ENCODE results near the gene FLACC1.
"Not testable (repeated sequence)": the region's sequence is repeated elsewhere in the genome, so short reads cannot be mapped to it uniquely, and the experiment has no call there.

The FLACC1 gene

GRCh38 chr2:201357221-201357620, at the start of gene FLACC1:
FLACC1 (minus strand) TSS chr2:201357345; CDS start chr2:201351404, 5,941 bp downstream.
- DNase-seq, result no peak

DNA sequence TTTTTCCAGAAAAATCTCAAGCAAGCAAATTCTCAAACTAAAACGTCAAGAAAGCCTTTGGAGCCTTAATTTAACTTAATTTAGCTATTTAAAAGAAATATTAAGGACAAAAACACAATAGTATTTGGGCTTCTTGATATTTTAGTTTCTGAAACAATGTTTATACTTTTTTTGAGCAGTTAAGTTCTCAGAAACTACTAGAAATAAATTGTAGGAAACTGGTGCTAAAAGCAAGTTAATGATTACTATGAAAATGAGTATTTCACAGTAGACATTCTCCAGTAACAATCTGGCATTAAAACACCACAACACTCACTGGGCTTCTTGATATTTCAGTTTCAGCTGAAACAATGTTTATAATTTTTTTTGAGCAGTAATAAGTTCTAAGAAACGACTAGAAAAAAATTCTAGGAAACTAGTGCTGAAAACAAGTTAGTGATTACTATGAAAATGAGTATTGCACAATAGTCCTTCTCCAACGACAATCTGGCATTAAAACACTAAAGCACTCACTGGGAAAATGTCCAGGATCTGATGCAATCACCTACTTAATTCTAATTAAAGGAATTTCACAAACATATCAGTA, 49.0 kb upstream of the FLACC1 start:
- no peak for DNase-seq

DNA sequence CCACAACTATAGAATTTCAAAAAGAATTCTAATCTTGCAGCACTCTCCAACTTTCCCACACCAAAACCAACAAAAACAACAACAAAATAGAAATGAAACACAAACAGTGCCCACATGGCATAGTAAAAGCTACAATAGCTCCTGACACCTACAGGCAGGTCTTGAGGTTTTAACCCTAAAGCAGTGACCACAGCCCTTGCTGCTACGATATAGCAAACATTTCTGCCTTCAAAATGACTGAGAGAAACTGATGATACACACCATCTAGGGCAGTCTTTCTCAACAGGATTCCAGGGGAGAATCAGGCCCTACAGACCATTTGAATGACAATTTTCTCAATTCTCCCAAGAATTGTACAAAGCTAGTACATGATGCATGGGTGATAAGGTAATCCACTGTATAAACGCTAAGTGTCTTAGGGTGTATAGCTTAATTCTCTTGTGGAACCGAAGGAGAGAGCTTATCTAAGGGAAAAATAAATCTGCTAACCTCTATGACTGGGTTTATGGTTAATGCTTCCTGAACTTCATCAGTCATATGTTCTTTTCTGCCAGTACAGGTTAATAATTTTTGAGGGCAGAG, 47.6 kb upstream of the FLACC1 start:
- DNase-seq, result no peak

- peak; percentile 21 for DNase-seq
Observed at GRCh38 chr2:201403880-201404279, 46.7 kb upstream of the FLACC1 start.

- no peak for DNase-seq
Observed at GRCh38 chr2:201402651-201403562, 45.8 kb upstream of the FLACC1 start.

- DNase-seq, result no peak
Observed at GRCh38 chr2:201401815-201402214, 44.7 kb upstream of the FLACC1 start.

DNA sequence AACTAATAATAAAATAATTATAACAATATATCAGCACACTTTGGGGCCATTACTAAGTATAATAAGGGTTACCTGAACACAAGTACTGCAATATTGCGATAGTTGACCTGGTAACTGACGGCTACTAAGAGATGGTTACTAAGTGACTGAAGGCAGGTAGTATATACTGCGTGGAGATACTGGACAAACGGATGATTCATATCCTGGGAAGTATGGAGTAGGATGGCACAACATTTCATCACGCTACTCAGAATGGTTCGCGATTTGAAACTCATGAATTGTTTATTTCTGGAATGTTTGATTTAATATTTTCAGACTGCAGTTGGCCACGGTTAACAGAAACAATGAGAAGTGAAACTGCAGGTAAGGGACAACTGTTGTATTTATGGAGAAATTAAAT, 39.5 kb upstream of the FLACC1 start:
- no peak for DNase-seq

GRCh38 chr2:201383136-201383535, 26.0 kb upstream of the FLACC1 start:
- no peak for DNase-seq

DNA sequence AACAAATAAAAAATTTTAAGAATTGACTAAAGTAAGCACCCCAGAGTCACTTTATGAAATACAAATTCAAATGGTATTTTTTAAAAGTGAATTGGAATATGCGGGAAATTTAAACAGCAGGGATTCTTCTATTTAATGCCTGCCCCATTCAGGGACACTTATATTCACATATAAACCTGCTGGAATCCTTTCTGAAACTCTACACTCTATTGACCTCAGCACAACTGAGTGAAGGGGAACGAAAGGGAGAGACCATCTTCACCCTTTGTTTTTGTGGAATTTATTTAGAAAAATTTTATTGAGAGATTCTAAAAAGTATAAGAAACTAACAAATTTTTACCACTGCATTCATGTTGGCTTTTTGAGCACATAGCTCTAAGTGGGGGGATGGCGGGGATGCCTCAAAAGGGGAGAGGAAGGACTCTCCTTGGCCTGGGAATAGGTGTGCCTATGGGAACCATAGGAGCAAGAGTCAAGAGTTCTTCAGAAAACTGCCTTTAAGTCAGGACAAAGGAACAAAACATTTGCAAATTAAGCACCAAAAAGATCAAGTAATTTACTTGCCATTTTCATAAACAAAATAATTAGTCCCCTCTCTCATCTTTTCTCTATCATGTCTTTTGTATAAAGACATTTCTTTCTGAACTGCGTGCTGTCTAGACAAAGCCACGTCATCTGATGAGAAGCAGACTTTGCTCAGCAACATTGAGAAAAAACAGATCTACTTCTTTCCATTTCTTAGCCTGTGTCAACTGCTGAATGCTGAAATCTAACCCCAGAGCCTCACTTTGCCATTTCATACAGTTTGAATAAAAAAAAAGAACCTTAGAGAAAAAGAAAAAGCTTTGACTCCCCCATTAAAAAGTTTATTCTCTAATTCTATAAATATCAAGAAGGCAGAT, 21.6 kb upstream of the FLACC1 start:
- no peak for DNase-seq

DNA sequence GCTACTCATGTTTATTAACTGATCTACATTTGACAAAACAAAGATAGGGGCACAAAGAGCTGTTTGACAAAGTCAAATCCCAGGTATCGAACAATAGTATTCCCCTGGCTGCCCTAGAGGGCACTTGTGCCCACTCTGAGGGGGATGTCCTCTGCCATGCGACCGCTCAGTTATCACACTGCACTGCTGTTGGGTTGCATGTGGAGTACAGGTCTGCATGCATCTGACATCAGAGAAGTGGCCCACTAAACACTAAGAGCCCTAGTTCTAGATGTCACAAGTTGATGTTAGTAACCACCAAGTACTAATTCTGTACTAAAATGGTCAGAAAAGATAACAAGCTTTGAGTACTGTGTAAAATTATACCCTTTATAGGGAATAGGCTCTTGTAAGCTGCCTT, 20.1 kb upstream of the FLACC1 start:
- DNase-seq, result no peak

DNA sequence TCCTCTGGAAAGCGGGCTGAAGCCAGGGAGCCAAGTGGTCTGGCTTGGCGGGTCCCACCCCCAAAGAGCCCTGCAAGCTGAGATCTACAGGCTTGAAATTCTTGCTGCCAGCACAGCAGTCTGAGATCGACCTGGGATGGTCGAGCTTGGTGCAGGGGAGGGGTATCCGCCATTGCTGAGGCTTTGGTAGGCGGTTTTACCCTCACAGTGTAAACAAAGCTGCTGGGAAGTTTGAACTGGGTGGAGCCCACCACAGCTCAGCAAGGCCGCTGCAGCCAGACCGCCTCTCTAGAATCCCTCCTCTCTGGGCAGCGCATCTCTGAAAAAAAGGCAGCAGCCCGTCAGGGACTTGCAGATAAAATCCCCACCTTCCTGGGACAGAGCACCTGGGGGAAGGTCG, 12.6 kb upstream of the FLACC1 start:
- no peak for DNase-seq

- not testable (repeated sequence) for DNase-seq
Observed at GRCh38 chr2:201369318-201369717, 12.2 kb upstream of the FLACC1 start.

GRCh38 chr2:201366146-201366545, 9.0 kb upstream of the FLACC1 start:
- no peak for DNase-seq

- no peak for DNase-seq
Observed at GRCh38 chr2:201363857-201364560, 6.9 kb upstream of the FLACC1 start.

GRCh38 chr2:201362396-201362795, 5.3 kb upstream of the FLACC1 start:
- DNase-seq, result no peak

DNA sequence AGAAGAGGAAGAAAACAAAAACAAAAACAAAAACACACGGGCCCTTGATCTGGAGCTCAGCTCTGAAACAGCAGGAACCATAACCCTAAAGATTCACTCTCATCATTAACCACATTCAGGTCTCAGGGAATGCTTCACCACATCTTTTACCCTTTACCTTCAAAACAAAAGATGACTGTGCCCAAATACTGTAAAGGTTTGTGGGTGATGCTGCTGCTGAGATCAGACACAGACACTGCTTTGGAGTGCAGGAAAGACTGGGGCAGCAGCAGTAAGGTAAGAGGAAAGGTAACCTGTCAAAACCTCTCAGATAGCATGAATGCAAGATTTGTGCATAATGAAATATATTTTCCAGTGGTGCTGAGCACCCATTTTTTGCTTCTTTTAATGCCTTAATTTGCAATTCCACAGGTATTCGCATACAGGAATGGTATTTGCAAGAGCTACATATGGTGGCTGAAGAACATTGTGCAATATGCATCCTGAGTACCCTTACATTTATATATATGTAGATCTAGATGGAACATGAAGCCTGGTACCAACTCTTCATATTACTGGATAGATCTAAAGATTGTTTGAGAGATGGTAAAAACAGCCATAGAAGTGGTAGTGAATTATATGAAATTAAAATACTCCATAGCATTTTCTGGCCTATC, 4.1 kb upstream of the FLACC1 start:
- DNase-seq, result no peak

DNA sequence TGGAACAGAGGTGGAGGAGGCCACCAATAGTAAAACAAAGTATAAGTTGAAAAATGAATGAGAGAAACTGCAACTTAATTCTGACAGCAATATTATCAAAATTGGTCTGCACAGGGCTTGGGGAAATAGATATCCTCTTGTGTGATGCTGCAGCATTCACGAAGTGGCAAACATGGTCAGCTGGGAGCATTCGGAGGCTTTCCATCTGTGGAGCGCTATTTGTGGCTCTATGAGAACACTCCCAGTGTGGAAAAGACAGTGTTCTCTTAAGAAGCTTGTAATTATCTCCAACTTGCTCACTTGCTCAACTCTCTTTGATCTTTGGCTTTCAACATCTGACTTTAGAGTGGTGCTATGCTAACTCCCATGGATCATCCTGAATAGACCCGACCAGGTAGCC, 3.1 kb upstream of the FLACC1 start:
- DNase-seq, result no peak

- no peak for DNase-seq
Observed at GRCh38 chr2:201358684-201359083, 1.5 kb upstream of the FLACC1 start.

- DNase-seq, result no peak
Observed at GRCh38 chr2:201353116-201353515, 4.0 kb downstream of the FLACC1 start.

DNA sequence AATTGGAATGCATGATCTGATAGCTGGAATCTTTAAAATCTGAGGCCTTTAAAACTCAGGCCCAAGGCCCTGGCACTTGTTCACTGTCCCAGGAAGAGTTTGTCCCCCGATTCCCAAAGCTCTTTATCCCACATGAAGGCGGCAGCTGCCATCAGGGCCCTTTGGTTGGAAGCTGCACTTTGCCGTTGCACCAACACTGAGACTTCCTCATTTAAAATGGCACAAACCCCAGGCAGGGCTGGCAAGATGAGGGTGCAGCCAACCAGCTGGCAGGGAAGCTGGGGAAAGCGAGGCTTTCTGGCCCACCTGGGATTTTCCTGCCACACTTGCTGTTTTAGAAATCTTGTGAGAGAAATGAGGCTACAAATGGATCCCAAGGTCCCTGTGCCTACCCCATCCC, 6.3 kb downstream of the FLACC1 start:
- DNase-seq, result no peak

- DNase-seq, result no peak
Observed at GRCh38 chr2:201349601-201350000, 7.5 kb downstream of the FLACC1 start.

DNA sequence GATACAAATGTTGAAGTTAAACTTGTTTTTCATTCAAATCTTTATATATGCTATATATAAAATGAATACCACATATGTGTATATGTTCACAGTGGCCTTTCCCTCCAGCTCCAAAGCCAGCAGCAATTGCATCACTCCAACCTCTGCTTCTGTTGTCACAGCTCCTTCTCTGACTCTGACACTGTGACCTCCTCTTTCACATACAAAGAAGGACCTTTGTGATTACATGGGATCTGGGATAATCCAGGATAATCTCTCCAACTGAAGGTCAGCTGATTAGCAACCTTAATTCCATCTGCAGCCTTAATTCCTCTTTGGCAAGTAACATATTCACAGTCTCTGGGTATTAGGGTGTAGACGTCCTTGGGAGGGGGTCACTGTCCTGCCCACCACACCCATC, 8.4 kb downstream of the FLACC1 start:
- DNase-seq, result no peak
